GM13977 (cell line): Measurements from ENCODE around the gene ADAP1.

Experiments used
- DNase-seq: peaks from one replicate; pipeline ENCODE4 v3.0.0; 2012; ENCODE audit warnings: low spot score
- CTCF ChIP-seq: IDR thresholded peaks from 2 replicates; pipeline ENCODE4 v1.5.1; 2012; ENCODE audit warnings: mild to moderate bottlenecking, control low read depth; ENCODE audit not compliant: insufficient read depth; ENCODE audit errors: extremely low read depth, missing control alignments
- in situ Hi-C: fragments of 300-500 bp; cut with MboI; formaldehyde crosslinking; loops from one replicate; pipeline ENCODE4 v1.12.0; 2022; ENCODE audit warnings: low sequenced_read_pairs, low pct_unique_long_range_greater_than_20kb, mixed read lengths, inconsistent platforms; ENCODE audit not compliant: unreplicated experiment

Gene ADAP1

GRCh38 chr7:901041-901387, 53.5 kb downstream of the ADAP1 start:
- in situ Hi-C loops = no loop called here
- no peak for DNase-seq

GRCh38 chr7:900331-901040, 54.0 kb downstream of the ADAP1 start:
- TF ChIP-seq CTCF = no peak
- DNase-seq = no peak
- in situ Hi-C loops = no loop called here

More at GRCh38 chr7:901041-901387, 53.5 kb downstream of the ADAP1 start:
- TF ChIP-seq CTCF = no peak

- in situ Hi-C loops = no loop called here
- no peak for TF ChIP-seq CTCF
- no peak for DNase-seq
These were observed 54.7 kb downstream of the ADAP1 start for GRCh38 chr7:899806-900205.

DNA sequence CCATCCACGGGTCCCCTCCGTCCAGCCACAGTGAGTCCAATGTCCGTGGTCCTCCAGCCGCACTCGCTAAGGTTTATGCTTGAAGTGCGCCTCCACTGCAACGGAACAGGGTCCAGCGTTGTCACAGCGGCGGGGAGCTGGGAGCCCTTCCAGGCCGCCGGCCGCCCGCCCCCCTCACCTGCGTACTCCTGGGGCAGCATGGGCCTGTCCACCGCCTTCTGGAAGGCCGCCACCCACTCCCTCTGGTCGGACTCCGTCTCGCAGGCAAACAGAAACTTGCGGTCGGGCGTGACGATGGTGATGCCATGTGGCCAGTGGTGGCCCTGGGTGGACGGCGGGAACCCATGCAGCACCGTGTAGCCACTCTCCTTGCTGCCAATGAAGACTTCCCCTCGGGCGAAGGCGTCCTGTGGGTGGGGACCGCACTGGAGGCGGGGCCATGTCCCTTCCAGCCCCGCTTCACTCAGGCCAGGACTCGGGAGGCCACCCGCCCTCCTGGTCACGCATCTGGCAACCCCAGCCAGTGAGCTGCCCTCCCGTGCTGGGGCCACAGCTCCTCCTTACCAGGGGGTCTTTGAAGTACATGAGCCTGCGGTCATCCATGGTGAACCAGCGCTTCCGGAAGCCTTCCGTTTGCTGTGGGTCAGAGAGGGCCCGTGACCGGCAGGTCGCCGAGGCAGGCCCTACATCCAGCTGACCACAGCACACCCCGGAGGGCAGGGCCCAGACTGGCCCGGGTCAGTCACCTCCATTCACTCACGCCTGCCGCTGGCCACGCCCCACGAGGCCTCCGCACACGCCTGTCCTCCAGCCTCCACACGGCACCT, 55.4 kb downstream of the ADAP1 start:
- in situ Hi-C loops = no loop called here
- TF ChIP-seq CTCF = no peak
- no peak for DNase-seq

GRCh38 chr7:898460-898854, 56.0 kb downstream of the ADAP1 start:
- DNase-seq = no peak
- no peak for TF ChIP-seq CTCF
- in situ Hi-C loops = no loop called here

DNA sequence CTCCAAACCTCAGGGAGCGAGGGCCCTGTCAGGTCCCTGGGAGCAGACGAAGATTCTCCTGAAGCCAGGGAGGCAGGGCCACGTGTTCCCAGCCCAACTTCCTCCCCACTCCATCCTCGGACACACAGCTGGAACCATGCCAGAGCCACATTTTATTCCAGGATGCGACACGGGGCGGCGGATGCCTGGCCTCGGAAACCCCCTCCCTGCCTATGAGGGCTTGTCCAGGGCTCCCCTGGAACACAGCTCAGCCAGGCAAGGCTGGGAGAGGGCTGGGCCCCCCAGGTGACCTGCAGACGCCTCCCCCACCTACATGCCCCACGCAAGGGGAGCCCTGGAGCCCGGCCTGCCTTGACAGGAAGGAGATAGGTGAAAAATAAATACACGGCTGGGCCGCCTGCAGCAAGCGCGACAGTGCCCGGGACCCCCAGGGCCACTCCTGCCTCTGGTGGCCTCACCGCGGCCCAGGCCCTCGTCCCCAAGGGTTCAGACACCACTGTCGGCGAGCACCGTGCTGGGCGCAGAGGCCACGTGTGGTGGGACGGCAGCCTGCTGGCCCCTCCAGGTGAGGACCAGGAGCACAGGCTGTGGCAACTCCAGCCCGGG, 56.6 kb downstream of the ADAP1 start:
- DNase-seq = no peak
- TF ChIP-seq CTCF = no peak
- in situ Hi-C loops = no loop called here
